A549 (cell line): ENCODE data around the gene PRKRIP1.
"Not testable (repeated sequence)": the region's sequence is repeated elsewhere in the genome, so short reads cannot be mapped to it uniquely, and the experiment has no call there.

ENCODE experiments used
- CTCF ChIP-seq: fragments of >200 bp; sonication (Bioruptor Twin); formaldehyde crosslinking; IDR thresholded peaks from 3 replicates; pipeline ENCODE4 v1.5.1; 2016
- REST ChIP-seq: fragments of 200-600 bp; sonication (generic); IDR thresholded peaks from 2 replicates; pipeline ENCODE4 v1.6.1; 2016; ENCODE audit warnings: antibody characterized with exemption, mild to moderate bottlenecking, moderate library complexity

DNA sequence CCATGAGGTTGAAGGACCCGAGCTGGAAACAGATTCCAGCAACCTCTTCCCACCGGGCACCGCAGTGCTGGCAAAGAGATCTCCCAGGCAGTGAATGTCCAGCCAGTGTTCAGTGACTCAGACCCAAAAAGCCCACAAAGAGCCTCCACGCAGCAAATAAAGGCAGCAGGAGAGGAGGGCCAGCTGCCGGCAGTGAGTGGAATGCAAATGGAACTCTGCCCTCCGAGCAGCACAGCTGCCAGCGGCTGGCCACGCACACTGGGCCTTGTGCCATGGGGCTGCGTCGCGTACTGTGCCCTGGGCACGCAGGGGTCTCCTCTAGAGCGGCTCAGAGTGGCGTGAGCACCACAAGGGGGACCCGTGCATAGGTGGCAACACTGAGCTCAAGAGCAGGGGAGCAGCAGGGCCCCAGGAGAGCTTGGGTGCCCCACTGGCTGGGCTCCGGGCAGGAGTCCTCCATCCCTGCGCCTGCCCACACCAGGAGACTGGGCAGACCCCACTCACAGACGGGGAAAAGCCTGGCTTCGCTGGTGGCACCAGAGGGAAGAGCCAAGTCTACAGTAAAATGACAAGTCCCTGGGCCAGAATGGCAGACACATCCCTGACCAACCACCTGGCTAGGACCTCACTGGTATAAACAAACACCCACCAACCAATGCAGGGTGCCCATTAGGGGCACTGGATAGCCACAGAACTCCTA lies 78.7 kb downstream of the PRKRIP1 start:
- not testable (repeated sequence) for TF ChIP-seq REST, CTCF
